HG02884 (cell line): ENCODE data around the gene TMIE.

ENCODE experiments used
- ATAC-seq: cut with Tn5 transposase; IDR thresholded peaks from one replicate; pipeline ENCODE4 v1.9.1; 2021; ENCODE audit warnings: mild to moderate bottlenecking, moderate library complexity; ENCODE audit not compliant: unreplicated experiment

The TMIE gene, protein sequence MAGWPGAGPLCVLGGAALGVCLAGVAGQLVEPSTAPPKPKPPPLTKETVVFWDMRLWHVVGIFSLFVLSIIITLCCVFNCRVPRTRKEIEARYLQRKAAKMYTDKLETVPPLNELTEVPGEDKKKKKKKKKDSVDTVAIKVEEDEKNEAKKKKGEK

DNA sequence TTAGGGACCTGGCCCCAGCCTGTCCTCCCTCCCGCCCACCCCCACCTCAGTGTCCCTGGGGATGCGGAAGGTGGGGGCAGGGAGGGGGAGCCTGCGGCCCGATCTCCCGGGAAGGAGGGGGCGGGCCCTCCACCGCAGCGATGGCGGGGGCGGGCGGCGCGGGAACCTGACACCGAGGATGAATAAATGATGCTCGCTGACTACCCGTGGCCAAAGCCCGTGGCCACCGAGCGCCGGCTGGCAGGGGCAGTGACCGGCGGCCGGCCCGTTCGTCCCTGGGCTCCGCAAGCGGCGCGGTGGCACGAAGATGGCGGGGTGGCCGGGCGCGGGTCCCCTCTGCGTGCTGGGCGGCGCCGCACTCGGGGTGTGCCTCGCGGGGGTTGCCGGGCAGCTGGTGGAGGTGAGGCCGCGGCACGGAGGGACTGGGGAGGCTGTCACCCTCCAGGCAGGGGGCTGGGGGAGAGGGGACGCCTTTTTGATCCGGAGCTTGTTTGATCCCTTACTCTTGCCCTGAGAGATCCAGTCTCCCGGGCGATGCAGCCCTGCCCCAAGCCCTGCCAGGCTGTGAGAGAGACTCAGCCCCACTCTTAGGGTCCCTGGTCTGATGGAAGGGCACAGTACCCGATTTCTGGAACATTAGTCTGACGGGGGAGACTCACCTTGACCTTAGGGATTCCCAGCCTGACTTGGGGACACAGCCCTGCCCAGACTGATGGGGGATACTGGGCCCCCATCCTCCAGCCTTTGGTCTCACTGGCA, at the start of gene TMIE:
TMIE (plus strand) TSS at position 212 of the 759 bp plus-strand sequence; CDS start at position 308, 96 bp downstream.
- no peak for ATAC-seq

DNA sequence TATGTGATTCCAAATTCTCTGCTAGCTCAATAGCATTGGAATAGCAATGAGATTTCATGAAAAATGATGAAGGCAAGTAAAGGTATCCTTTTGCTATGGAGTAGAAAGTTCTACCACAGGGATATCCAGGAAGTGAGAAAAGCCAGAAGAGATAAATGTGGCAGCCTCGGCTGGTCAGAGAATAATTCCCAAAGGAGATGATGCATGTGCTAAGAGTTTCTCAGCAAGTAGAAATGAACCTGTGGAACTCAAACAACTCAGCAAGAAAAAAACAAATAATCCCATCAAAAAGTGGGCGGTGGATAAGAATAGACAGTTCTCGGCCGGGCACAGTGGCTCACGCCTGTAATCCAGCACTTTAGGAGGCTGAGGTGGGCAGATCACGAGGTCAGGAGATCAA, 45.9 kb upstream of the TMIE start:
- no peak for ATAC-seq

DNA sequence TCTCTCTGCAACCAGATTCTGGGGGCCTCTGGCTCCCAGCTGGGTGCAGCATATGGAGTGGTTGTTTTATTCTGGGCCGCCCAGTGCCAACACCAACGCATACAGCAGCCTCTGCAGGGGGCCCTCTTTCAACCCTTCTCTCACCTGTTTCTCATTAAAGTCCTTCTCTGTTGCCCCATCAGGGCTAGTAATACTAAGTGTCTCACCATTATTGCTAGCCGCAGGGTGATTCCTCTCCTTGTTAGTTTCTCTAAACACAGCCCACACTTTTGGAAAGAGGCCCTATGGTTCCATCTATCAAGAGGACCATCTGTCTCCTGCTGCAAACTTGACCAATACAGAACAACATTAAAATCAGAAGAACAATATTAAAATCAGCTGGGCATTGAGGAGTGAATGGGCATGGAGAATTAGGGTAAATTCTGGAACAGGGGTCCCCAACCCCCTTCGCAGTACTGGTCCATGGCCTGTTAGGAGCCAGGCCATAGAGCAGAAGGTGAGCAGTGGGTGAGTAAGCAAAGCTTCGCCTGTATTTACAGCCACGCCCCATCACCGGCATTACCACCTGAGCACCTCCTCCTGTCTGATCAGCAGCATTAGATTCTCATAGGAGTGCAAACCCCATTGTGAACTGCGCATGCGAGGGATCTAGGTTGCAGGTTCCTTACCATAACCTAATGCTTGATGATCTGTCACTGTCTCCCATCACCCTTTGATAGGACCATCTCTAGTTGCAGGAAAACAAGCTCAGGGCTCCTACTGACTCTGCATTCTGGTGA, 44.2 kb upstream of the TMIE start:
- no peak for ATAC-seq

DNA sequence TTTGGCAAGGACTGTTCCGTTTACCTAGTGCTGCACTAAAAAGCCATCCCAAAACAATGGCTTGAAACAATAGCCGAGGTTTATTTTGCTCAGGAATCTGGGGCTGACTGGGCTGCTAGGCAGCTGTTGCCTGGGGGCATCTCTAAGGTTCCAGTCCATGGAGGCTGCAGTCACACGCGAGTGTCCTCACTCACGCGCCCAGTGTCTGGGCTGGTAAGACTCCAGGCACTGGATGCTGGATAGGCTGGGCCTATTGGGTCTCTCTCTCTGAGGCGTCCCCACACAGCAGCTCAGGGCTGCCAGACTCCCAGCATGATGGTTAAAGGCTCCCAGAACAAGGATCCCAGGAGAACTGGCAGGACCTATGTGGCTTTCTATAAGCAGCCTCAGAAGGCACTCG, 41.9 kb upstream of the TMIE start:
- ATAC-seq = no peak

GRCh38 chr3:46660003-46660402, 41.2 kb upstream of the TMIE start:
- no peak for ATAC-seq

DNA sequence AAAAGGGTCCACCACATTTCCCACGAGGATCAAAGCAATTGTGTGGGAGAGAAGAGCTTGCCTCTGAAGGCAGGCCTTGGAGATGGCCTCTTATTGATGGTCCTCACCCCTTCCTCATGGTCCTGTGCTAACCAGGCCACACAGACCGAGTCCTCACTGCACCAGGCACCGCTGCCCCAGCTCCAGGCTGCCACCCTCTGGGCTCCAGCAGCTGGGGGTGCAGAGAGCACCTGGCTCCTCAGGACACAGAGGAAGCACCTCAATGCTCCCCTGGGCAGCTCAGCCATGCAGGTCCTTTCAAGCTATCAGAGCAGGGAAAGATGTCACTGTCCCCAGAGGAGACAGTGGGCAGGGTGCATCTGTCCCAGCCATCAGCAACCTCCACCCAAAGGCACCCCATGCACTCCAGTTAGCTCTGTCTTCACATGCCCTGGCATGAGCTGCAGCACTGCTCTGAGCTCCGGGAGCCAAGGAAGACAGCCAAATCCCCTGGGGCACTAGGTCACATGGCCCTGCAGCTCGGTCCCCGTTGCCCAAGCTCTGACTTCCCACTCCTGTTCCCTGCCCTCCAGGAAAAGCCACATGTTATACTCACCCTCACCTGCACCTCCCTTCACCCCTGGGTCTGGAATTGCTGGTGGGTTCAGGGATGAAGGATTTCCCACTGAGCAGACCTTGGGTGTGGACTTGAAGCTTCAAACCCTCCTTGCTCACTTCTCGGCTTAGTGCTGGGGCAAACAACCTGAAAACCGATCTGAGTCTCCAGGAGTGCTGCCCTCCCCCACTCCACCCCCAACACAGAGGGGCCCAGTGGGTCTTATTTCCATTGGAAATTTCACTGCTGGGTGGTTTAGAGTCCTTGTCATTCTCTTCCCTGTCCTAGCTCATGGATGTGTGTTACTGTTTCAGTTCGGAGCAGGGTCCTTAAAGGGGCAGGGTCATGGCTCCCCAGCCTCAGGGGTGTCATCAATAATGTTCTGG, 40.4 kb upstream of the TMIE start:
- no peak for ATAC-seq

GRCh38 chr3:46661776-46662766, 39.1 kb upstream of the TMIE start:
- ATAC-seq = no peak

DNA sequence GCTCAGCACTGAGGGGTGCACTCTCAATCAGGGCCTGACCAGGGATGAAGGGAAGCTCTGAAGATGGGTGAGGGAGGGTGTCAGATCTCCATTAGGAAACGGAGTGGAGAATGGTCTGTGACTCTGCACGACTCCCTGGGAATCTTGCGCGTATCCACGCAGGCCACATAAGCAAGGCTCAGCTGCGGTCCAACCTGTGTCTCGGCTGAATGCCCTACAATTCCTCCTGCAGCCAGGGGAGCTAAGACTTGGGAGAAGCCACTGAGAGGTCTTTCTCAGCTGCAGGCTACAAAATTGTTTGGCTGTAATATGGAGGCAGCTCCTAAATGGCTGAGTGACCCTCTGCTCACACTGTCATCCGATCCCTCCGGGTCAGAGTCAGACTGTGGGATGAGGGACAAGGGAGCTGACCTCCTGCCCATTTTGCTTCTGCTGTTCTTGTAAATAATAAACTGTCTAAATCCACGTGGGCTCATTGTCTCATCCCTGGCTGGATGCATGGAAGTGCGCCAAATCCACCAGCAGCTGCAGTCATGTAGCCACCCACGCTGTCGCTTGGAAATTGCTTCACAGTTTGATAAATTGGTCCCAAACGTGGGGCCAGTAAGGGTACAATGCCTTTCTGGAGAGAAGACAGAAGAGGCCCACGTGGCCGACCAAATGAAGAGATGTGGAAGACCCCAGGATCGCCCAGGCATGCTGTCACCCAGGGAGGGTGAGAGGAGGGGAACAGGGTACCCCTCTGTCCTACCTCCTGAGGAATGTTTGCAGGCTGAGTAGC, 38.2 kb upstream of the TMIE start:
- no peak for ATAC-seq

GRCh38 chr3:46663591-46664135, 37.5 kb upstream of the TMIE start:
- ATAC-seq = no peak

DNA sequence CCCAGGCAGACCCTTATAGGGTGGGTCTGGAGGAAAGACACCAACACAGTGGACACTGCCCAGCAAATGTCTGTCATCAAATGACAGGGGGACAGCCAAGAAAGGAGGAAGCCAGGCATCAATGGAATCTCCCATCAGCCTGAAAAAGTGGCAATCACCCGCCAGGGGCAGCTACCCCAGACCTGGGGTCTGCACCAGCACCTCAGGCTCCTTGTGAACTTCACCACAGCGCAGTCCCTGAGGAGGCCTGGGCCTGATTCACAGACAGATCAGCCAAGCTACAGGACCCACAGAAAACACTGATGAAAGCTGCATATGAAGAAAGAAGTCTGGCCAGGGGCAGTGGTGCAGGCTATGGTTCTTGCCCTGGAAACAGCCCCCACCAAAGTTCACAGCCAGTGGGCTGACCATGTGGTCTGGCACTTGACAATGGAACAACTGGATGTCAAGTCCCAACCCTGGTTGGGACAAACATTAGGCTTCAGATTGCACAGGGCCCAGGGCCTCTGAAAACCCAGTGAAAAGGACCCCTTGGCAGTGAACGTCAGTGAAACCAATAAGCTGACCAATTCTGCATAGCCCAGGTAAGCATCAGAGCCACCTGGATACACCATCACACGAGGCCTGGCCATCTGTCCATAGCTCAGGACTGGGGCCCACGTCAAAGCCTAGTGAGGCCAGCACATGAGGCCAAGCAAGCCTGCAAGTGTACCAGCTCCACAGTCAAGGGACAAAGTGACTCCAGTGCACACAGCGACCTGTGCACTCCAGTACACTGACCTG, 36.8 kb upstream of the TMIE start:
- ATAC-seq = no peak

- ATAC-seq = no peak
These were observed 36.0 kb upstream of the TMIE start for GRCh38 chr3:46664971-46665762.

- no peak for ATAC-seq
These were observed 35.3 kb upstream of the TMIE start for GRCh38 chr3:46665763-46666452.

- no peak for ATAC-seq
These were observed 34.7 kb upstream of the TMIE start for GRCh38 chr3:46666453-46666845.

DNA sequence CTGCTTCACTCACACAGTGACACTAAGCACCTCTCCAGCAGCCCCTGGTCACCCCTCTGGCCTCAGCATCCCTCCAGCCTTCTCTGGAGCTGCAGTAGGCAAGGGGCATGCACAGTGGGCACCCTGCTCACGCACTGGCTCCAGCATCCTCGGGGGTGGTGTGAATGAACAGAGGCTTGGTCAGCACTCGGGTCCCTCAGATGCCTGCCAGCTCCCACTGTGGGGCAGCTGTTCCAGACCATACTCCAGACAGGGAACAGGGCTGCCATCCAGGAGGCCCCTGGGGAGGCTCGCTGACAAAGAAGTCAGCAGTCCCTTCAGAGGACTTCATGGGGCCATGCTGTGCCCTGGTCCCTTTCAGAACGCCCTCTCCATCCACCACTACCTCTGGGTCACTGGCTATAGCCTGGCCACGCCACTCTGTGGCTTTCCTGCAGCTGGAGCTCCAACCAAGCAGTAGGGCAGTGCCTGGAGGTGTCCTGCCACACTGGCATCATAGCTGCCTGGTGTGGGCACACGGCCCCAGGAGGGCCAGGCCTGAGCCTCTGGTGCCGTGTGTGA, 34.1 kb upstream of the TMIE start:
- no peak for ATAC-seq

DNA sequence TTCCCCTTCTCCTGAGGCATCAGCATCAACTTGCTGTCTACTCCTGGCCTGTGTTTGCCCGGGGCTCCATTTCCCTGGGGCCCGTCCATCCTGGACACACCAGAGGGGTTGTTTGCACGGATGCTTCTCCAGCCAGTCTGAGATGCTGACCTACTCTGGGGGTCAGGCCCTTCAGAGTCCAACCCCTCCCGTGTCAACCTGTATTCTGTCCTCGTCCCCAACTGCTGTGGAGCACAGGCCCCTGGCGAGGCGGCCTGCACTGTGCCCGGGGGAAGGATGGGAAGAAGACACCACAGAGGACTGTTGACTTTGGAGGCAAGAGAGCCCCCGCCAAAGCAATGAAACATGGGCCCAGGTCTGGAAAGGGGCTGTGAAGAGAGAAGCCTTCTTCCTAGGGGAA, 33.5 kb upstream of the TMIE start:
- ATAC-seq = no peak

DNA sequence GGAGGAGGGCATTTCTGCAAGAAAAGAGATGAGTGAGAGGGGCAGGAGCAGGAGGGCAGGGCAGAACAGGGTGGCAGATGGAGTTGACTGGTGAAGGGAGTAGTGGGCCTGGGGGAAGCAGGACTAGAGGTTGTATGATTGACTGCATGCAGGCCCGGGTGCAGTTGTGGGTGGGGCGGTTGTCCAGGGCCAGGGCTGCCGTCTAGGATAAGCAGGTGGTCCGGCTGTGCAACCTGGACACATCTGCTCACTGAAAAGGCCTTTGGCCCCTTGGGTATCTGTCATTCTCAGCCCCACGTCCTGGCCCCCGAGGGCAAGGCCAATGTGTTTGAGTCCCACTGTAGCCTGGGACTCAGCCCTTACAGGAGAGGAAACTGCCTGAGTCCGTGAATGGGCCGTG, 33.1 kb upstream of the TMIE start:
- no peak for ATAC-seq
